Uterus (tissue), 2 donors: ENCODE results near the gene CST9L.

Experiments
- CTCF ChIP-seq, 4 experiments: fragments of 200-600 bp in 2 of 4; fragments of 450-650 bp in 2 of 4; sonication (generic) in 2 of 4; IDR thresholded peaks; one replicate each; pipeline ENCODE4 v1.5.1; 2016 to 2019; ENCODE audit warnings: antibody characterized with exemption in 4 of 4, mild to moderate bottlenecking in 2 of 4, moderate library complexity in 1 of 4
- POLR2A ChIP-seq, 2 donors: fragments of 450-650 bp; IDR thresholded peaks; one replicate each; pipeline ENCODE4 v1.6.1; 2016; ENCODE audit warnings: antibody characterized with exemption in 2 of 2, mild to moderate bottlenecking in 1 of 2, moderate library complexity in 1 of 2

GRCh38 chr20:23540624-23541023 lies 27.7 kb downstream of the CST9L start:
- no peak for TF ChIP-seq CTCF (IDR thresholded peaks at IDR 0.05)
- TF ChIP-seq POLR2A (IDR thresholded peaks at IDR 0.05): no peak
